HCT116 (cell line): ENCODE results near the gene ARSB. TPM values are rescaled to one million over a fixed set of nuclear protein-coding genes. Genes with fewer than 3 reads are reported as not detected.

Source experiments
- ATAC-seq: fragments of 200-7000 bp; cut with Tn5 transposase; 2 replicates; pipeline ENCODE4 v1.9.1; 2020; ENCODE audit warnings: mild to moderate bottlenecking, moderate library complexity
- BruUV-seq: library from RNA; stranded (reverse); fragments of 400-500 nt; replicated peaks from 2 replicates; lab custom pipeline; 2021; lab: Mats Ljungman, UMichigan
- CTCF ChIA-PET: fragments of 300-600 bp; sonication (Branson Sonifier 250); formaldehyde crosslinking; loops from one replicate; lab custom pipeline; 2021; ENCODE audit warnings: antibody characterized with exemption; lab: Charles Lee
- POLR2A ChIA-PET: fragments of 300-600, 350-600 bp; sonication (Branson Sonifier 250); formaldehyde crosslinking; loops from one replicate; lab custom pipeline; 2021; ENCODE audit warnings: antibody characterized with exemption; lab: Charles Lee
- RAD21 ChIA-PET, 2 experiments: fragments of 300-600 bp; sonication (Branson Sonifier 250); formaldehyde crosslinking; loops; one replicate each; lab custom pipeline; 2023; ENCODE audit warnings: low total read pairs in 2 of 2; ENCODE audit not compliant: uncharacterized antibody in 2 of 2, unreplicated experiment in 2 of 2, low non-redundant PET in 1 of 2; lab: Charles Lee
- DNase-seq: peaks from one replicate; pipeline ENCODE4 v3.0.0-alpha.2; 2010; ENCODE audit warnings: low read depth, low spot score
- H2AFZ ChIP-seq: fragments of 200-600 bp; shearing (Covaris generic), sonication (generic); 2 replicates; pipeline ENCODE4 v1.6.1; 2017; ENCODE audit warnings: low read depth, mixed run types, mixed read lengths, antibody characterized with exemption, low read length; ENCODE audit not compliant: poor library complexity, severe bottlenecking
- H3K27ac ChIP-seq: 2 replicates; pipeline ENCODE4 v1.5.1; 2012; ENCODE audit warnings: low read depth, low read length
- H3K27me3 ChIP-seq: fragments of 200-600 bp; sonication (generic); 2 replicates; pipeline ENCODE4 v1.6.1; 2016; ENCODE audit warnings: mixed run types, low read length, mixed read lengths; ENCODE audit not compliant: insufficient read depth
- H3K36me3 ChIP-seq, 2 experiments: fragments of 200-500 bp in 1 of 2; fragments of 200-600 bp in 1 of 2; sonication (Bioruptor generic) in 1 of 2; sonication (generic) in 1 of 2; 2 replicates each; pipeline versions ENCODE4 v1.5.1 to v1.6.1; 2014 to 2016; ENCODE audit warnings: low read length in 2 of 2, inconsistent platforms in 1 of 2, mixed read lengths in 1 of 2, mixed run types in 1 of 2; ENCODE audit not compliant: insufficient read depth in 2 of 2, control insufficient read depth in 1 of 2
- H3K4me1 ChIP-seq, 2 experiments: fragments of 200-600 bp in 1 of 2; sonication (generic) in 1 of 2; 2 replicates each; pipeline versions ENCODE4 v1.5.1 to v1.6.1; 2012 to 2017; ENCODE audit warnings: low read length in 2 of 2, inconsistent platforms in 1 of 2, mild to moderate bottlenecking in 1 of 2, mixed read lengths in 1 of 2, mixed run types in 1 of 2, moderate library complexity in 1 of 2; ENCODE audit not compliant: insufficient read depth in 2 of 2, control insufficient read depth in 1 of 2
- H3K4me2 ChIP-seq: fragments of 200-600 bp; sonication (generic); 2 replicates; pipeline ENCODE4 v1.6.1; 2017; ENCODE audit warnings: mixed run types, low read length, mixed read lengths
- H3K4me3 ChIP-seq, 2 experiments: fragments of 200-600 bp in 1 of 2; sonication (generic) in 1 of 2; replicated peaks in 1 of 2; 2 replicates each; pipeline ENCODE4 v1.5.1; 2011 to 2016; ENCODE audit warnings: low read length in 2 of 2, control low read depth in 1 of 2, low read depth in 1 of 2, mild to moderate bottlenecking in 1 of 2, mixed read lengths in 1 of 2, mixed run types in 1 of 2
- H3K79me2 ChIP-seq: fragments of 200-600 bp; sonication (generic); 2 replicates; pipeline ENCODE4 v1.6.1; 2017; ENCODE audit warnings: mild to moderate bottlenecking, mixed run types, low read length, moderate library complexity, mixed read lengths; ENCODE audit not compliant: insufficient read depth
- H3K9ac ChIP-seq: fragments of 200-600 bp; sonication (generic); 2 replicates; pipeline ENCODE4 v1.6.1; 2016; ENCODE audit warnings: low read length, mixed read lengths
- H3K9me2 ChIP-seq: fragments of 200-600 bp; sonication (generic), shearing (Covaris generic); 2 replicates; pipeline ENCODE4 v1.6.1; 2017; ENCODE audit warnings: mixed run types, mild to moderate bottlenecking, moderate library complexity; ENCODE audit not compliant: insufficient read depth
- H3K9me3 ChIP-seq, 2 experiments: fragments of 200-500 bp in 1 of 2; fragments of 200-600 bp in 1 of 2; sonication (Bioruptor generic) in 1 of 2; sonication (generic) in 1 of 2; 2 replicates each; pipeline ENCODE4 v1.6.1; 2014 to 2017; ENCODE audit warnings: low read length in 2 of 2, mixed read lengths in 2 of 2, inconsistent platforms in 1 of 2, low read depth in 1 of 2, mild to moderate bottlenecking in 1 of 2, mixed run types in 1 of 2, moderate library complexity in 1 of 2; ENCODE audit not compliant: control insufficient read depth in 1 of 2, insufficient read depth in 1 of 2
- H4K20me1 ChIP-seq: fragments of 200-600 bp; sonication (generic), shearing (Covaris generic); 2 replicates; pipeline ENCODE4 v1.6.1; 2017; ENCODE audit warnings: mixed run types, mild to moderate bottlenecking, moderate library complexity; ENCODE audit not compliant: insufficient read depth
- CBX3 ChIP-seq: IDR thresholded peaks from 2 replicates; pipeline ENCODE4 v1.6.1; 2012; ENCODE audit warnings: low read depth
- CEBPB ChIP-seq: IDR thresholded peaks from 2 replicates; pipeline ENCODE4 v1.6.1; 2012; ENCODE audit warnings: low read depth
- EGR1 ChIP-seq: IDR thresholded peaks from 2 replicates; pipeline ENCODE4 v1.6.1; 2012; ENCODE audit warnings: low read depth
- ELF1 ChIP-seq: IDR thresholded peaks from 2 replicates; pipeline ENCODE4 v1.6.1; 2012; ENCODE audit warnings: low read depth, borderline replicate concordance
- EZH2phosphoT487 ChIP-seq: fragments of 200-600 bp; IDR thresholded peaks from 2 replicates; pipeline ENCODE4 v1.6.1; 2018; ENCODE audit warnings: antibody characterized with exemption, borderline replicate concordance
- FOSL1 ChIP-seq: IDR thresholded peaks from 2 replicates; pipeline ENCODE4 v1.6.1; 2012; ENCODE audit warnings: low read depth
- MAX ChIP-seq: IDR thresholded peaks from 2 replicates; pipeline ENCODE4 v1.6.1; 2012
- POLR2A ChIP-seq: IDR thresholded peaks from 2 replicates; pipeline ENCODE4 v1.7.0; 2011; ENCODE audit warnings: borderline replicate concordance; ENCODE audit not compliant: insufficient read depth, insufficient read length; ENCODE audit errors: extremely low read depth
- POLR2AphosphoS5 ChIP-seq: IDR thresholded peaks from 2 replicates; pipeline ENCODE4 v1.6.1; 2011; ENCODE audit warnings: mild to moderate bottlenecking, low read depth, low read length, moderate library complexity
- REST ChIP-seq: IDR thresholded peaks from 2 replicates; pipeline ENCODE4 v1.6.1; 2012; ENCODE audit warnings: low read depth
- SP1 ChIP-seq: IDR thresholded peaks from 2 replicates; pipeline ENCODE4 v1.6.1; 2012; ENCODE audit warnings: low read depth
- SRF ChIP-seq: IDR thresholded peaks from 2 replicates; pipeline ENCODE4 v1.6.1; 2012; ENCODE audit warnings: low read depth
- YY1 ChIP-seq: IDR thresholded peaks from 2 replicates; pipeline ENCODE4 v1.6.1; 2011; ENCODE audit warnings: low read length, low read depth, moderate library complexity, mild to moderate bottlenecking; ENCODE audit not compliant: insufficient replicate concordance; ENCODE audit errors: extremely low read depth
- ZNF274 ChIP-seq: fragments of 200-500 bp; sonication (Bioruptor generic); IDR thresholded peaks from 2 replicates; pipeline ENCODE4 v1.6.1; 2014; ENCODE audit warnings: mild to moderate bottlenecking, low read depth, low read length, inconsistent platforms
- intact Hi-C: fragments of 100-400 bp; cut with micrococcal nuclease; formaldehyde crosslinking; loops from 2 replicates; pipeline ENCODE4 v1.10.0; 2022
- total RNA-seq: library from RNA; stranded (reverse); gene quantifications from one replicate; pipeline ENCODE4 v1.2.1, GENCODE V29; 2021; ENCODE audit not compliant: unreplicated experiment
- TF ChIP-seq, protein P1 (sequence below): IDR thresholded peaks from 2 replicates; pipeline ENCODE4 v1.6.1; 2011; ENCODE audit warnings: mild to moderate bottlenecking, low read length, moderate library complexity; ENCODE audit not compliant: insufficient replicate concordance; ENCODE audit errors: extremely low read depth
- TF ChIP-seq, protein P2 (sequence below): IDR thresholded peaks from 2 replicates; pipeline ENCODE4 v1.6.1; 2012

ARSB gene
- total RNA-seq, 1 experiment from 2014 or later = 4.8 TPM

GRCh38 chr5:78993165-78993564 is 8.1 kb upstream of the ARSB start:
- Histone ChIP-seq H3K4me2 (no peak overlapping the region), H3K4me3 (no peak overlapping the region), H3K79me2 (no peaks in the 10 kb centered on the region), H3K9me2 (no peaks in the 10 kb centered on the region), H3K9me3 (no peaks in the 10 kb centered on the region), H4K20me1 (no peaks in the 10 kb centered on the region), H2AFZ (no peak overlapping the region), H3K9ac (no peak overlapping the region), H3K4me1 (no peaks in the 10 kb centered on the region), H3K36me3 (no peaks in the 10 kb centered on the region), H3K27ac (no peak overlapping the region), H3K27me3 (no peaks in the 10 kb centered on the region)
- ChIA-PET POLR2A (no interaction called here), CTCF (no interaction called here), RAD21 (no interaction called here)
- DNase-seq = no peak
- ATAC-seq = no peak
- no TSS peak for BruUV-seq
- intact Hi-C loops = no loop called here
- TF ChIP-seq, protein P1, sequence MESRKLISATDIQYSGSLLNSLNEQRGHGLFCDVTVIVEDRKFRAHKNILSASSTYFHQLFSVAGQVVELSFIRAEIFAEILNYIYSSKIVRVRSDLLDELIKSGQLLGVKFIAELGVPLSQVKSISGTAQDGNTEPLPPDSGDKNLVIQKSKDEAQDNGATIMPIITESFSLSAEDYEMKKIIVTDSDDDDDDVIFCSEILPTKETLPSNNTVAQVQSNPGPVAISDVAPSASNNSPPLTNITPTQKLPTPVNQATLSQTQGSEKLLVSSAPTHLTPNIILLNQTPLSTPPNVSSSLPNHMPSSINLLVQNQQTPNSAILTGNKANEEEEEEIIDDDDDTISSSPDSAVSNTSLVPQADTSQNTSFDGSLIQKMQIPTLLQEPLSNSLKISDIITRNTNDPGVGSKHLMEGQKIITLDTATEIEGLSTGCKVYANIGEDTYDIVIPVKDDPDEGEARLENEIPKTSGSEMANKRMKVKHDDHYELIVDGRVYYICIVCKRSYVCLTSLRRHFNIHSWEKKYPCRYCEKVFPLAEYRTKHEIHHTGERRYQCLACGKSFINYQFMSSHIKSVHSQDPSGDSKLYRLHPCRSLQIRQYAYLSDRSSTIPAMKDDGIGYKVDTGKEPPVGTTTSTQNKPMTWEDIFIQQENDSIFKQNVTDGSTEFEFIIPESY = no peak
- TF ChIP-seq EGR1 = no peak
- no peak for TF ChIP-seq POLR2A
- no peak for TF ChIP-seq CEBPB
- TF ChIP-seq FOSL1 = no peak
- TF ChIP-seq ZNF274 = no peak

DNA sequence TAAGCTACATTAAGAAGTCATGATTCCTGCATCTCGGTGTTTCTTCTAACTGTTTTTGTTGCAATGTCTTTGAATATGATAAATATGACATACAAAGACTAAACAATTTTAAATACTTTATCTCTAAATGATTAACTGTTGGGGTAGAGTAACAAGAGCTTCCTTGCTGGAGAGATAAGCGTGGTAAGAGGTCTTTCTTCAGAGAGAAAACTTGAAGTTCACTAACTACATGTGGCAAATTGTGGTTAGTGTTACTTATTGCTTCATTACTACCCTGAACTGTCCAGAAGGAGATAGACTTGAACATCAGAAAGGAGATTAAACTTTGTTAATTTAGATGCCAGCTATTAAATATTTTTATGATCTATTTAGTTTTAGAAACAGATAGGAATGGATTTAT is 7.0 kb upstream of the ARSB start:
- H3K9me3 ChIP-seq = no peaks in the 10 kb centered on the region
- H2AFZ ChIP-seq = no peak overlapping the region
- no peak for ATAC-seq
- H3K4me2 ChIP-seq = no peak overlapping the region
- no peaks in the 10 kb centered on the region for H3K27me3 ChIP-seq
- ChIA-PET RAD21 (no interaction called here), CTCF (interaction anchor here (0.9 kb wide), 1 partner anchor 33 kb away, joined by 4 read pairs; no protein-coding TSS in a partner anchor), POLR2A (no interaction called here)
- no peaks in the 10 kb centered on the region for H3K9me2 ChIP-seq
- no peaks in the 10 kb centered on the region for H3K79me2 ChIP-seq
- no peaks in the 10 kb centered on the region for H3K36me3 ChIP-seq
- TF ChIP-seq ELF1 = no peak
- no peak for TF ChIP-seq EGR1
- TF ChIP-seq, protein P2, sequence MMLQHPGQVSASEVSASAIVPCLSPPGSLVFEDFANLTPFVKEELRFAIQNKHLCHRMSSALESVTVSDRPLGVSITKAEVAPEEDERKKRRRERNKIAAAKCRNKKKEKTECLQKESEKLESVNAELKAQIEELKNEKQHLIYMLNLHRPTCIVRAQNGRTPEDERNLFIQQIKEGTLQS = no peak
- no peak for TF ChIP-seq EZH2phosphoT487
- TF ChIP-seq YY1 = no peak
- no peak for TF ChIP-seq REST
- TF ChIP-seq SRF = no peak
- no peak for TF ChIP-seq POLR2AphosphoS5
- TF ChIP-seq FOSL1 = no peak
- no peak for TF ChIP-seq MAX
- no peak for TF ChIP-seq ZNF274
- no peak for TF ChIP-seq SP1
- TF ChIP-seq CBX3 = no peak
- no peaks in the 10 kb centered on the region for H3K4me1 ChIP-seq
- no TSS peak for BruUV-seq
- no peak for DNase-seq
- no peaks in the 10 kb centered on the region for H4K20me1 ChIP-seq
- no peak overlapping the region for H3K27ac ChIP-seq
- intact Hi-C loops = no loop called here
- H3K4me3 ChIP-seq = no peak overlapping the region
- no peak overlapping the region for H3K9ac ChIP-seq
